Neural cell (in vitro differentiated cells): ENCODE data around the gene TUBD1.

ENCODE experiments used
- CTCF ChIP-seq: fragments of 450-650 bp; IDR thresholded peaks from 2 replicates; pipeline ENCODE4 v1.5.1; 2014; ENCODE audit warnings: antibody characterized with exemption, mild to moderate bottlenecking, moderate library complexity; ENCODE audit not compliant: poor library complexity, severe bottlenecking
- EZH2 ChIP-seq: fragments of 200-600, 300-800 bp; shearing (Covaris generic), sonication (generic); IDR thresholded peaks from 2 replicates; pipeline ENCODE4 v1.6.1; 2014; ENCODE audit warnings: antibody characterized with exemption, low read length, borderline replicate concordance, mild to moderate bottlenecking; ENCODE audit not compliant: insufficient read depth, poor library complexity, severe bottlenecking
- POLR2AphosphoS5 ChIP-seq: IDR thresholded peaks from 2 replicates; pipeline ENCODE4 v1.6.1; 2012

DNA sequence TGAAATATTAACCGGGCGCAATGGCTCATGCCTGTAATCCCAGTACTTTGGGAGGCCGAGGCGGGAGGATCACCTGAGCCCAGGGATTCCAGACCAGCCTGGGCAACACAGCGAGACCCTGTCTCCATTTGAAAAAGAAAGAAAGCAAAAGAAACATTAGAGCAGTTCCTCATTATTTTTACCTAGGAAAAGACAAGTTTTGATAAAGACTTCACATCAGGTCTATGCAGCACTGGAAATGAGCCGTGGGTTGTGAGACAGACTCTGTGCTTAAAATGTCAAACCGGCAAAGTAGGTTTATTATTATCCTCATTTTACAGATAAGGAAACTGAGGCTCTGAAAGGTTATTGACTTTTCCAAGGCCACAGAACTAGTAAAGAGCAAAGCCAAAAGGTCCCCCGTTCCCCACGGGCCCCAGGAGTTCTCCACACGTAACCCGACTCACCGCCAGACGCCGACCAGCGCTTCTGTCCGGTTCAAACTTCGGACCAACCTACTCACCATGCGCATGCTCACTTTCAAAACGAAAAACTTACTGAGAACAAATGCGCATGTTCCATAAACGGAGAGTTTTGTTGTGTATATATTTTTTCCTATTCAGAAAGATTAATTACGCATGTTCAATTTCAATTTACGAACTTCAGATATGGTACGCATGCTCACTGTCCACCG, 356 bp downstream of the TUBD1 start:
- no peak for TF ChIP-seq CTCF
- TF ChIP-seq EZH2, result no peak
- TF ChIP-seq POLR2AphosphoS5, result no peak
